H9 (cell line): Measurements from ENCODE around the gene SSBP2. TPM values are rescaled to one million over a fixed set of nuclear protein-coding genes. Genes with fewer than 3 reads are reported as not detected.

Experiments used
- DNase-seq: peaks from one replicate; pipeline ENCODE4 v3.0.0-alpha.2; 2017
- H2AFZ ChIP-seq: one replicate; pipeline ENCODE4 v1.6.1; 2013; ENCODE audit warnings: mild to moderate bottlenecking, low read length, control low read depth, moderate library complexity
- H2AK5ac ChIP-seq: 2 replicates; pipeline ENCODE4 v1.6.1; 2013; ENCODE audit warnings: low read length, control low read depth, mixed read lengths; ENCODE audit not compliant: insufficient read length
- H2BK120ac ChIP-seq: one replicate; pipeline ENCODE4 v1.6.1; 2013; ENCODE audit warnings: low read depth, mild to moderate bottlenecking, low read length, control low read depth, inconsistent platforms; ENCODE audit not compliant: poor library complexity, severe bottlenecking
- H2BK12ac ChIP-seq: 2 replicates; pipeline ENCODE4 v1.6.1; 2013; ENCODE audit warnings: low read length, control low read depth, mixed read lengths, low read depth; ENCODE audit not compliant: insufficient read length
- H2BK15ac ChIP-seq: 2 replicates; pipeline ENCODE4 v1.6.1; 2013; ENCODE audit warnings: low read depth, low read length, control low read depth
- H2BK20ac ChIP-seq: one replicate; pipeline ENCODE4 v1.6.1; 2013; ENCODE audit warnings: low read depth, mild to moderate bottlenecking, low read length, control low read depth, inconsistent platforms; ENCODE audit not compliant: poor library complexity, severe bottlenecking
- H2BK5ac ChIP-seq: 2 replicates; pipeline ENCODE4 v1.6.1; 2013; ENCODE audit warnings: low read length, control low read depth, mixed read lengths; ENCODE audit not compliant: insufficient read length
- H3K14ac ChIP-seq: 2 replicates; pipeline ENCODE4 v1.6.1; 2013; ENCODE audit warnings: low read length, control low read depth; ENCODE audit not compliant: insufficient read depth
- H3K18ac ChIP-seq: 2 replicates; pipeline ENCODE4 v1.6.1; 2013; ENCODE audit warnings: low read depth, mild to moderate bottlenecking, mixed read lengths, low read length, control low read depth; ENCODE audit not compliant: insufficient read length
- H3K23ac ChIP-seq: 2 replicates; pipeline ENCODE4 v1.6.1; 2013; ENCODE audit warnings: low read length, control low read depth, mixed read lengths, low read depth; ENCODE audit not compliant: insufficient read length
- H3K23me2 ChIP-seq: 2 replicates; pipeline ENCODE4 v1.6.1; 2013; ENCODE audit warnings: low read depth, mild to moderate bottlenecking, mixed read lengths, low read length, control low read depth; ENCODE audit not compliant: insufficient read length, poor library complexity, severe bottlenecking
- H3K27ac ChIP-seq: 2 replicates; pipeline ENCODE4 v1.5.1; 2013; ENCODE audit warnings: low read length, control low read depth, mixed read lengths, low read depth; ENCODE audit not compliant: insufficient read length
- H3K27me3 ChIP-seq: 2 replicates; pipeline ENCODE4 v1.6.1; 2013; ENCODE audit warnings: low read length, control low read depth, inconsistent platforms; ENCODE audit not compliant: insufficient read depth
- H3K4ac ChIP-seq: 2 replicates; pipeline ENCODE4 v1.6.1; 2013; ENCODE audit warnings: low read depth, mild to moderate bottlenecking, control low read depth, inconsistent platforms, low read length, moderate library complexity
- H3K4me1 ChIP-seq: 2 replicates; pipeline ENCODE4 v1.6.1; 2013; ENCODE audit warnings: low read length, control low read depth, inconsistent platforms; ENCODE audit not compliant: insufficient read depth
- H3K4me2 ChIP-seq: 2 replicates; pipeline ENCODE4 v1.6.1; 2013; ENCODE audit warnings: low read length, control low read depth, mixed read lengths; ENCODE audit not compliant: insufficient read length, insufficient read depth
- H3K56ac ChIP-seq: 2 replicates; pipeline ENCODE4 v1.6.1; 2013; ENCODE audit warnings: low read depth, mild to moderate bottlenecking, mixed read lengths, low read length, control low read depth; ENCODE audit not compliant: insufficient read length
- H3K79me1 ChIP-seq: 2 replicates; pipeline ENCODE4 v1.6.1; 2013; ENCODE audit warnings: low read depth, mild to moderate bottlenecking, moderate library complexity, low read length, control low read depth, inconsistent platforms; ENCODE audit not compliant: insufficient read depth, poor library complexity, severe bottlenecking
- H3K79me2 ChIP-seq: 2 replicates; pipeline ENCODE4 v1.6.1; 2013; ENCODE audit warnings: low read length, control low read depth, inconsistent platforms; ENCODE audit not compliant: insufficient read depth
- H3K9ac ChIP-seq: 2 replicates; pipeline ENCODE4 v1.6.1; 2013; ENCODE audit warnings: low read length, control low read depth, mixed read lengths; ENCODE audit not compliant: insufficient read length; ENCODE audit errors: extremely low read depth
- H3K9me3 ChIP-seq: one replicate; pipeline ENCODE4 v1.6.1; 2013; ENCODE audit warnings: low read depth, low read length, inconsistent platforms; ENCODE audit not compliant: control insufficient read depth
- H3T11ph ChIP-seq: one replicate; pipeline ENCODE4 v1.6.1; 2013; ENCODE audit warnings: mild to moderate bottlenecking, low read length, control low read depth, inconsistent platforms
- H4K20me1 ChIP-seq: one replicate; pipeline ENCODE4 v1.6.1; 2013; ENCODE audit not compliant: control insufficient read depth, insufficient read length, insufficient read depth
- H4K5ac ChIP-seq: 2 replicates; pipeline ENCODE4 v1.6.1; 2013; ENCODE audit warnings: low read depth, mild to moderate bottlenecking, mixed read lengths, low read length, control low read depth; ENCODE audit not compliant: insufficient read length
- H4K8ac ChIP-seq: replicated peaks from 2 replicates; pipeline ENCODE4 v1.6.1; 2013; ENCODE audit warnings: low read length, control low read depth, mixed read lengths, low read depth; ENCODE audit not compliant: insufficient read length
- H4K91ac ChIP-seq: 2 replicates; pipeline ENCODE4 v1.6.1; 2013; ENCODE audit warnings: low read depth, mild to moderate bottlenecking, moderate library complexity, mixed read lengths, low read length, control low read depth; ENCODE audit not compliant: insufficient read length
- H3K27ac Mint-ChIP-seq, 3 experiments: 2 replicates in 2 of 3; 3 replicates in 1 of 3; pipeline ENCODE4 v1.8.0; 2020 to 2021; ENCODE audit warnings: mixed read lengths in 3 of 3, mild to moderate bottlenecking in 1 of 3, moderate library complexity in 1 of 3
- H3K27me3 Mint-ChIP-seq: 2 replicates; pipeline ENCODE4 v1.8.0; 2021; ENCODE audit warnings: low read depth, mild to moderate bottlenecking, moderate library complexity, mixed read lengths
- H3K36me3 Mint-ChIP-seq, 3 experiments: 2 replicates in 2 of 3; 3 replicates in 1 of 3; pipeline ENCODE4 v1.8.0; 2020 to 2021; ENCODE audit warnings: low read depth in 3 of 3, mixed read lengths in 3 of 3; ENCODE audit not compliant: insufficient read depth in 1 of 3
- H3K4me1 Mint-ChIP-seq, 2 experiments: 2 replicates each; pipeline ENCODE4 v1.8.0; 2020; ENCODE audit warnings: mixed read lengths in 2 of 2
- H3K4me3 Mint-ChIP-seq, 2 experiments: 2 replicates in 1 of 2; 3 replicates in 1 of 2; pipeline ENCODE4 v1.8.0; 2020 to 2021; ENCODE audit warnings: mild to moderate bottlenecking in 2 of 2, mixed read lengths in 2 of 2, moderate library complexity in 1 of 2
- H3K9me3 Mint-ChIP-seq, 2 experiments: 2 replicates in 1 of 2; 3 replicates in 1 of 2; pipeline ENCODE4 v1.8.0; 2020; ENCODE audit warnings: mild to moderate bottlenecking in 2 of 2, mixed read lengths in 2 of 2, moderate library complexity in 1 of 2
- CTCF ChIP-seq: fragments of 200-600 bp; sonication (generic); conservative IDR thresholded peaks from 3 replicates; pipeline ENCODE4 v1.8.0; 2021; ENCODE audit warnings: antibody characterized with exemption, mild to moderate bottlenecking
- total RNA-seq: library from RNA; stranded (reverse); gene quantifications from 2 replicates; pipeline ENCODE4 v1.2.1, GENCODE V29; 2021

SSBP2 gene
- total RNA-seq, 1 experiment from 2014 or later: 35.6 TPM

- no peak for TF ChIP-seq CTCF
- no peak overlapping the region for H3K9ac ChIP-seq
Observed at GRCh38 chr5:81756016-81756415, 5.1 kb upstream of the SSBP2 start.

More at GRCh38 chr5:81756016-81756415, 5.1 kb upstream of the SSBP2 start:
- Histone ChIP-seq H3K9me3 (no peaks in the 10 kb centered on the region), H4K20me1 (no peaks in the 10 kb centered on the region), H2BK15ac (no peak overlapping the region), H3K79me1 (no peaks in the 10 kb centered on the region), H3K23ac (no peak overlapping the region), H2BK20ac (no peak overlapping the region), H3K18ac (no peak overlapping the region), H3K27ac (no peak overlapping the region), H2AFZ (no peak overlapping the region), H3K27me3 (no peaks in the 10 kb centered on the region), H3K4ac (no peak overlapping the region), H2BK120ac (no peak overlapping the region), H3K23me2 (peaks cover 6% of the 10 kb centered on the region), H2BK12ac (no peak overlapping the region), H2BK5ac (no peak overlapping the region), H2AK5ac (no peak overlapping the region), H3K4me1 (peaks cover 13% of the 10 kb centered on the region; the same call in 1 of the 2 replicates), H4K8ac (no peak overlapping the region), H4K5ac (no peak overlapping the region), H4K91ac (no peak overlapping the region), H3K14ac (no peak overlapping the region), H3K79me2 (no peaks in the 10 kb centered on the region), H3K4me2 (no peak overlapping the region), H3K56ac (no peak overlapping the region), H3T11ph (no peak overlapping the region)
- Mint-ChIP-seq H3K36me3 (no peaks in the 10 kb centered on the region), H3K9me3 (no peaks in the 10 kb centered on the region), H3K27me3 (peaks cover 3% of the 10 kb centered on the region), H3K4me3 (no peak overlapping the region), H3K27ac (no peak overlapping the region), H3K4me1 (peaks cover 70% of the 10 kb centered on the region in 2 experiments)
- DNase-seq: no peak
